Measurements from ENCODE around the gene OR9I1. TPM values are rescaled to one million over a fixed set of nuclear protein-coding genes. Genes with fewer than 3 reads are reported as not detected.

OR9I1 gene
- polyA plus RNA-seq, 1 of the 3 experiments (the other 2 are of a cell fraction), result not detected

- H3K9ac ChIP-seq, result no peak overlapping the region
- H3K79me2 ChIP-seq (ENCODE audit: insufficient read depth), result no peaks in the 10 kb centered on the region
- POLR2A ChIA-PET, result no interaction called here
- CTCF ChIA-PET, result interaction anchor here (1.5 kb wide), 1 partner anchor 16 kb away, joined by 3 read pairs; no protein-coding TSS in a partner anchor
- no peak overlapping the region for H3K4me2 ChIP-seq
- H3K9me2 ChIP-seq, result no peaks in the 10 kb centered on the region
- TF ChIP-seq RFX5 (IDR thresholded peaks at IDR 0.05; ENCODE audit: low read length) (no peak), YY1 (IDR thresholded peaks at IDR 0.05; ENCODE audit: low read depth) (no peak), GATA2 (CRISPR knock-in tag; IDR thresholded peaks at IDR 0.05) (no peak), EP300 (IDR thresholded peaks at IDR 0.05; ENCODE audit: borderline replicate concordance in 1 of 2, low read depth in 1 of 2, low read length in 1 of 2) (no peak), TCF12 (IDR thresholded peaks at IDR 0.05) (no peak), FOXM1 (IDR thresholded peaks at IDR 0.05; ENCODE audit: low read depth) (no peak), RAD21 (IDR thresholded peaks at IDR 0.05; ENCODE audit: low read length) (no peak), TEAD4 (IDR thresholded peaks at IDR 0.05; ENCODE audit: borderline replicate concordance, insufficient read depth) (no peak), REST (IDR thresholded peaks at IDR 0.05; ENCODE audit: low read depth, low read length) (no peak), GABPA (IDR thresholded peaks at IDR 0.05; ENCODE audit: low read depth) (no peak), EZH2phosphoT487 (IDR thresholded peaks at IDR 0.05; ENCODE audit: borderline replicate concordance, low read depth) (no peak), USF1 (IDR thresholded peaks at IDR 0.05; ENCODE audit: borderline replicate concordance, low read depth) (no peak), FOSL2 (IDR thresholded peaks at IDR 0.05; ENCODE audit: borderline replicate concordance, low read depth) (no peak), CHD2 (IDR thresholded peaks at IDR 0.05; ENCODE audit: low read length, partially characterized antibody) (no peak), ZBTB33 (IDR thresholded peaks at IDR 0.05; ENCODE audit: borderline replicate concordance, low read depth) (no peak), SMC3 (IDR thresholded peaks at IDR 0.05; ENCODE audit: low read depth, low read length) (no peak), JUND (IDR thresholded peaks at IDR 0.05) (no peak), SIN3A (IDR thresholded peaks at IDR 0.05; ENCODE audit: borderline replicate concordance, low read depth, low read length) (no peak)
- 0% methylated on average over 1 of the region's 1 CpG for WGBS (ENCODE audit: low lambda C conversion rate)
- H4K20me1 ChIP-seq (ENCODE audit: insufficient read depth), result no peaks in the 10 kb centered on the region
- no peaks in the 10 kb centered on the region for H3K4me1 ChIP-seq (ENCODE audit: control insufficient read depth in 1 of 2, insufficient read depth in 2 of 2, low read depth in 1 of 2, low read length in 1 of 2)
- H3K36me3 ChIP-seq (replicated peaks in 1 of 2; ENCODE audit: control insufficient read depth in 1 of 2, insufficient read depth in 2 of 2, low read length in 1 of 2), result no peaks in the 10 kb centered on the region
- no peak overlapping the region for H3K4me3 ChIP-seq (ENCODE audit: low read depth in 2 of 2, low read length in 1 of 2)
- H3K9me3 ChIP-seq, result no peaks in the 10 kb centered on the region
- no peak overlapping the region for H3K27ac ChIP-seq (ENCODE audit: low read depth in 2 of 2, low read length in 1 of 2)
- no peak overlapping the region for H2AFZ ChIP-seq (ENCODE audit: low read depth)
- DNase-seq, result no peak
- no peaks in the 10 kb centered on the region for H3F3A ChIP-seq (replicated peaks; ENCODE audit: insufficient read depth)
- H3K27me3 ChIP-seq (ENCODE audit: insufficient read depth), result no peaks in the 10 kb centered on the region
Observed at GRCh38 chr11:58135171-58135570, 9.8 kb upstream of the OR9I1 start.
